OCI-LY1 (cell line): ENCODE results near the gene COMMD1.
"Not testable (repeated sequence)": the region's sequence is repeated elsewhere in the genome, so short reads cannot be mapped to it uniquely, and the experiment has no call there.

Experiments
- H2AFZ ChIP-seq: fragments of 200-600 bp; sonication (generic), shearing (Covaris generic); 2 replicates; pipeline ENCODE4 v1.6.0; 2014; ENCODE audit warnings: antibody characterized with exemption, mild to moderate bottlenecking, low read length
- H3F3A ChIP-seq: fragments of 200-600 bp; sonication (generic), shearing (Covaris generic); 2 replicates; pipeline ENCODE4 v1.6.0; 2014; ENCODE audit warnings: mild to moderate bottlenecking, antibody characterized with exemption, low read length, moderate library complexity; ENCODE audit not compliant: insufficient read depth
- H3K27ac ChIP-seq: fragments of 200-600 bp; sonication (generic); 2 replicates; pipeline ENCODE4 v1.5.1; 2014; ENCODE audit warnings: low read length, mixed run types, mild to moderate bottlenecking, low read depth; ENCODE audit not compliant: poor library complexity, severe bottlenecking
- H3K27me3 ChIP-seq: fragments of 200-600 bp; sonication (generic); 2 replicates; pipeline ENCODE4 v1.6.0; 2014; ENCODE audit warnings: antibody characterized with exemption, mild to moderate bottlenecking, low read length, moderate library complexity; ENCODE audit not compliant: insufficient read depth
- H3K36me3 ChIP-seq: fragments of 200-600 bp; sonication (generic); 2 replicates; pipeline ENCODE4 v1.6.1; 2014; ENCODE audit warnings: mild to moderate bottlenecking, antibody characterized with exemption, low read length, moderate library complexity, mixed read lengths; ENCODE audit not compliant: insufficient read depth
- H3K4me1 ChIP-seq: fragments of 200-600 bp; sonication (generic); 2 replicates; pipeline ENCODE4 v1.5.1; 2014; ENCODE audit warnings: mild to moderate bottlenecking, low read length, moderate library complexity; ENCODE audit not compliant: insufficient read depth, severe bottlenecking
- H3K4me2 ChIP-seq: fragments of 200-600 bp; sonication (generic), shearing (Covaris generic); 2 replicates; pipeline ENCODE4 v1.6.1; 2014; ENCODE audit warnings: low read length
- H3K4me3 ChIP-seq: fragments of 200-600 bp; sonication (generic); 2 replicates; pipeline ENCODE4 v1.5.1; 2014; ENCODE audit warnings: low read length, low read depth, mild to moderate bottlenecking, mixed read lengths; ENCODE audit not compliant: poor library complexity, severe bottlenecking
- H3K79me2 ChIP-seq: fragments of 200-600 bp; shearing (Covaris generic); 2 replicates; pipeline ENCODE4 v1.6.1; 2016; ENCODE audit warnings: mixed run types, low read length, mixed read lengths; ENCODE audit not compliant: insufficient read depth
- H3K9ac ChIP-seq: fragments of 200-600 bp; sonication (generic), shearing (Covaris generic); 2 replicates; pipeline ENCODE4 v1.6.1; 2014; ENCODE audit warnings: mild to moderate bottlenecking, low read length, mixed read lengths
- H3K9me2 ChIP-seq: fragments of 200-600 bp; sonication (generic), shearing (Covaris generic); 2 replicates; pipeline ENCODE4 v1.6.1; 2014; ENCODE audit warnings: low read depth, mild to moderate bottlenecking, low read length, mixed read lengths
- H3K9me3 ChIP-seq: fragments of 200-600 bp; shearing (Covaris generic); 2 replicates; pipeline ENCODE4 v1.6.1; 2014; ENCODE audit warnings: low read length, mixed read lengths
- H4K20me1 ChIP-seq: fragments of 200-600 bp; sonication (generic), shearing (Covaris generic); 2 replicates; pipeline ENCODE4 v1.6.0; 2016; ENCODE audit warnings: mild to moderate bottlenecking, low read length; ENCODE audit not compliant: insufficient read depth
- EZH2 ChIP-seq: fragments of 200-600 bp; sonication (generic), shearing (Covaris generic); IDR thresholded peaks from 2 replicates; pipeline ENCODE4 v1.8.0; 2017; ENCODE audit warnings: borderline replicate concordance, mixed run types, mild to moderate bottlenecking, antibody characterized with exemption, low read length, moderate library complexity, mixed read lengths
- TF ChIP-seq, protein P1 (sequence below): fragments of 200-600 bp; sonication (generic), shearing (Covaris generic); IDR thresholded peaks from 2 replicates; pipeline ENCODE4 v1.5.1; 2017; ENCODE audit warnings: mild to moderate bottlenecking, antibody characterized with exemption, low read length, moderate library complexity, mixed read lengths

COMMD1 gene

DNA sequence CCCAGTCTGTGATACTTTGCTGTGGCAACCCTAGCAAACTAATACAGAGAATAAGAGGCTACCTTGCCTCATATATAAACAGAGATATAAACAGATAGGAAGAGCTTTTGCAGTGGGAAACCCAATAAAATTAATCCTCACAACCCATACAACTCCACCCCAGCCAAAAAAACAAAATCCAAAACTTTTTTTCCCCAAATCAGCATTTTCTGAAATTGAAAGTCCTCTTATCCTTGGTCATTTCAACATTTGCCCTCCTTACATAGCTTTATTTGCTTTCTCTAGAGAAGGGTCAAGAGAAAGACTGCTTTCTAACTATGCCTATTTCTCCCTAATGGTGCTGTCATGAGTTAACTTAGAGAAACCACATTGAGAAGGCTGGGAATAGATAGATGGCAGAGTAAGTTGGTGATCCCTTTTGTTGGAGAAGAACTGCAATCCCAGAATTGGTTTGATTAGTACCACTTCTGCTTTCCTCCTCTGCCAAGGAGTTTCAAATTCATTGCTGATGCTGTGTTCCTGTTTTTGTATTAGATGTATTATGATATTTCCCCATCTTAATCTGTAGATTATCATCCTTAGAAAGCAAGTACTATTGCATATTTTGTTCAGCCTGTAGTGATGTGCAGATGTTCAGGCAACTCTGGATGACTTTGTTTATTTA, 214.0 kb downstream of the COMMD1 start:
- Histone ChIP-seq H3K27ac (peak overlapping the region; percentile 44), H2AFZ (no peak overlapping the region), H3K4me1 (peaks cover 59% of the 10 kb centered on the region), H3K9ac (no peak overlapping the region), H3K9me2 (no peaks in the 10 kb centered on the region), H3K4me2 (no peak overlapping the region), H3K9me3 (no peaks in the 10 kb centered on the region), H3K79me2 (no peaks in the 10 kb centered on the region), H4K20me1 (no peaks in the 10 kb centered on the region), H3F3A (no peaks in the 10 kb centered on the region), H3K27me3 (no peaks in the 10 kb centered on the region), H3K36me3 (no peaks in the 10 kb centered on the region), H3K4me3 (no peak overlapping the region)
- TF ChIP-seq EZH2, result no peak
- TF ChIP-seq, protein P1, sequence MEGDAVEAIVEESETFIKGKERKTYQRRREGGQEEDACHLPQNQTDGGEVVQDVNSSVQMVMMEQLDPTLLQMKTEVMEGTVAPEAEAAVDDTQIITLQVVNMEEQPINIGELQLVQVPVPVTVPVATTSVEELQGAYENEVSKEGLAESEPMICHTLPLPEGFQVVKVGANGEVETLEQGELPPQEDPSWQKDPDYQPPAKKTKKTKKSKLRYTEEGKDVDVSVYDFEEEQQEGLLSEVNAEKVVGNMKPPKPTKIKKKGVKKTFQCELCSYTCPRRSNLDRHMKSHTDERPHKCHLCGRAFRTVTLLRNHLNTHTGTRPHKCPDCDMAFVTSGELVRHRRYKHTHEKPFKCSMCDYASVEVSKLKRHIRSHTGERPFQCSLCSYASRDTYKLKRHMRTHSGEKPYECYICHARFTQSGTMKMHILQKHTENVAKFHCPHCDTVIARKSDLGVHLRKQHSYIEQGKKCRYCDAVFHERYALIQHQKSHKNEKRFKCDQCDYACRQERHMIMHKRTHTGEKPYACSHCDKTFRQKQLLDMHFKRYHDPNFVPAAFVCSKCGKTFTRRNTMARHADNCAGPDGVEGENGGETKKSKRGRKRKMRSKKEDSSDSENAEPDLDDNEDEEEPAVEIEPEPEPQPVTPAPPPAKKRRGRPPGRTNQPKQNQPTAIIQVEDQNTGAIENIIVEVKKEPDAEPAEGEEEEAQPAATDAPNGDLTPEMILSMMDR, result no peak

DNA sequence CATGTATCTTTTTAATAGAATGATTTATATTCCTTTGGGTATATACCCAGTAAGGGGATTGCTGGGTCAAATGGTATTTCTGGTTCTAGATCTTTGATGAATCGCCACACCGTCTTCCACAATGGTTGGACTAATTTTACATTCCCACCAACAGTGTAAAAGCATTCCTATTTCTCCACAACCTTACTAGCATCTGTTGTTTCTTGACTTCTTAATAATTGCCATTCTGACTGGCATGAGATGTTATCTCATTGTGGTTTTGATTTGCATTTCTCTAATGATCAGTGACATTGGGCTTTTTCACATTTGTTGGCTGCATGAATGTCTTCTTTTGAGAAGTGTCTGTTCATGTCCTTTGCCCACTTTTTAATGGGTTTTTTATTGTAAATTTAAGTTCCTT, 220.8 kb downstream of the COMMD1 start:
- not testable (repeated sequence) for H3K79me2 ChIP-seq, H2AFZ ChIP-seq, H3K27me3 ChIP-seq, H3K4me2 ChIP-seq, H3K36me3 ChIP-seq, H3K9me2 ChIP-seq, H3F3A ChIP-seq, H4K20me1 ChIP-seq, H3K9ac ChIP-seq, H3K9me3 ChIP-seq, H3K4me3 ChIP-seq, H3K27ac ChIP-seq
- H3K4me1 ChIP-seq, result peaks cover 37% of the 10 kb centered on the region

DNA sequence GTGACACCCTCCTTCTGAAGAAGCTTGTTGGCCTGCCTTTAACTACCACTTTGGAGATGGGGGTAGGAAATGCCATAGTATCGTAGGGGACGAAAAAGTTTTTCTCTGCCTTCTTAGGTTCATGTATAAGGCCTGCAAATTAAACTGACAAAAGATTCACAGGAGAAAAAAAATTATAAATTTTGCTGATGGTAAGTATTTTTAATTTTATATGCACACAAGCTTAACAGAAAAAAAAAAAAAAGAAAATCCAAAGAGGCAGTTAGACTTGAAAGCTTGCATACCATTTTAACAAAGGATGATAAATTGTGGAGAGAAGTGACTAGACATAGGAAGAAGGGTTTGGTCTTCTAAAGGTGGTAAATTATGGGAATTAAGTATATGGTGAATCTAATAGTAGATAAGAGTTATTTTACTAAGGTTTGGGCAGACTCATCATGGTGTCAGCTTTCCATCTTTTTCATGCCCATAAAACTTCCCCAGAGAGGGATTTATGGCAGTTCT, 227.9 kb downstream of the COMMD1 start:
- Histone ChIP-seq H3K4me2 (no peak overlapping the region), H4K20me1 (no peaks in the 10 kb centered on the region), H3K4me3 (no peak overlapping the region), H3K79me2 (no peaks in the 10 kb centered on the region), H3K27ac (peak overlapping the region; percentile 30), H2AFZ (no peak overlapping the region), H3K4me1 (peaks cover 34% of the 10 kb centered on the region), H3K9ac (no peak overlapping the region), H3F3A (no peaks in the 10 kb centered on the region), H3K9me2 (no peaks in the 10 kb centered on the region), H3K27me3 (no peaks in the 10 kb centered on the region), H3K36me3 (no peaks in the 10 kb centered on the region; the same call in 1 of the 2 replicates), H3K9me3 (no peaks in the 10 kb centered on the region)
- no peak for TF ChIP-seq EZH2
- TF ChIP-seq, protein P1, result no peak
